Endothelial cell of umbilical vein (primary cell): Measurements from ENCODE around the gene PTBP3. TPM values are rescaled to one million over a fixed set of nuclear protein-coding genes. Genes with fewer than 3 reads are reported as not detected.

ENCODE experiments used
- BruUV-seq: library from RNA; stranded (reverse); fragments of 400-500 nt; replicated peaks from 2 replicates; lab custom pipeline; 2021; lab: Mats Ljungman, UMichigan
- CTCF ChIA-PET: fragments of 300-600, 350-600 bp; sonication (Branson Sonifier 250); formaldehyde crosslinking; loops from one replicate; lab custom pipeline; 2021; ENCODE audit warnings: antibody characterized with exemption, inconsistent platforms; lab: Charles Lee
- POLR2A ChIA-PET: fragments of 300-600, 350-600 bp; sonication (Branson Sonifier 250); formaldehyde crosslinking; loops from one replicate; lab custom pipeline; 2021; ENCODE audit warnings: antibody characterized with exemption, inconsistent platforms; lab: Charles Lee
- DNase-seq: peaks from one replicate; pipeline ENCODE4 v3.0.0-alpha.2; 2011; ENCODE audit warnings: low read depth, low spot score
- FAIRE-seq: peaks from 2 replicates; lab custom pipeline; 2011; peaks lifted over from hg19 to GRCh38; lab: Jason Lieb, UNC
- H2AFZ ChIP-seq: 2 replicates; pipeline ENCODE4 v1.6.0; 2012; ENCODE audit warnings: low read depth, low read length, control low read depth, inconsistent platforms
- H3K27ac ChIP-seq: 2 replicates; pipeline ENCODE4 v1.5.1; 2011; ENCODE audit warnings: low read depth, mild to moderate bottlenecking, control low read depth, low read length, moderate library complexity; ENCODE audit not compliant: insufficient read depth
- H3K27me3 ChIP-seq, 2 experiments: 2 replicates each; pipeline versions ENCODE4 v1.6.0 to v1.6.1; 2011; ENCODE audit warnings: low read length in 2 of 2, mixed read lengths in 1 of 2; ENCODE audit not compliant: control insufficient read depth in 2 of 2, insufficient read depth in 2 of 2
- H3K36me3 ChIP-seq, 2 experiments: 2 replicates in 1 of 2; 3 replicates in 1 of 2; pipeline ENCODE4 v1.5.1; 2011; ENCODE audit warnings: low read length in 2 of 2, mild to moderate bottlenecking in 1 of 2, moderate library complexity in 1 of 2; ENCODE audit not compliant: control insufficient read depth in 2 of 2, insufficient read depth in 2 of 2; ENCODE audit errors: extremely low read depth in 1 of 2
- H3K4me1 ChIP-seq: 3 replicates; pipeline ENCODE4 v1.5.1; 2011; ENCODE audit warnings: mild to moderate bottlenecking, low read length; ENCODE audit not compliant: control insufficient read depth, insufficient read depth; ENCODE audit errors: extremely low read depth
- H3K4me2 ChIP-seq: 2 replicates; pipeline ENCODE4 v1.6.1; 2011; ENCODE audit warnings: low read length, control low read depth, mixed read lengths; ENCODE audit not compliant: insufficient read depth
- H3K4me3 ChIP-seq, 3 experiments: fragments of 200-600 bp in 1 of 3; sonication (generic), shearing (Covaris generic) in 1 of 3; replicated peaks in 1 of 3; 2 replicates each; pipeline ENCODE4 v1.5.1; 2011 to 2016; ENCODE audit warnings: control low read depth in 3 of 3, low read length in 3 of 3, mild to moderate bottlenecking in 2 of 3, inconsistent platforms in 1 of 3, low read depth in 1 of 3, moderate library complexity in 1 of 3; ENCODE audit not compliant: insufficient read depth in 1 of 3
- H3K79me2 ChIP-seq: 2 replicates; pipeline ENCODE4 v1.6.0; 2012; ENCODE audit warnings: low read length, inconsistent platforms; ENCODE audit not compliant: control insufficient read depth, insufficient read depth
- H3K9ac ChIP-seq: replicated peaks from 2 replicates; pipeline ENCODE3; 2011; ENCODE audit warnings: low read length, control low read depth; ENCODE audit not compliant: insufficient read depth; ENCODE audit errors: extremely low read depth
- H3K9me1 ChIP-seq: replicated peaks from 3 replicates; pipeline ENCODE4 v1.6.0; 2011; ENCODE audit warnings: mild to moderate bottlenecking, low read length; ENCODE audit not compliant: control insufficient read depth, insufficient read depth; ENCODE audit errors: extremely low read depth
- H3K9me3 ChIP-seq: replicated peaks from 2 replicates; pipeline ENCODE4 v1.5.1; 2012; ENCODE audit warnings: low read length, inconsistent platforms; ENCODE audit not compliant: control insufficient read depth, insufficient read depth
- H4K20me1 ChIP-seq: replicated peaks from 2 replicates; pipeline ENCODE3; 2011; ENCODE audit warnings: mild to moderate bottlenecking, low read length; ENCODE audit not compliant: control insufficient read depth, insufficient read depth; ENCODE audit errors: extremely low read depth
- CTCF ChIP-seq, 2 donors: IDR thresholded peaks; 1 replicate in 1 of 2; 2 replicates in 1 of 2; pipeline ENCODE4 v1.5.1; 2011; ENCODE audit warnings: low read length in 2 of 2, mild to moderate bottlenecking in 2 of 2, moderate library complexity in 2 of 2, control low read depth in 1 of 2, inconsistent platforms in 1 of 2, low read depth in 1 of 2; ENCODE audit not compliant: insufficient read depth in 1 of 2; ENCODE audit errors: extremely low read depth in 1 of 2
- EZH2 ChIP-seq: IDR thresholded peaks from 2 replicates; pipeline ENCODE4 v1.6.1; 2012; ENCODE audit warnings: borderline replicate concordance, low read depth, mild to moderate bottlenecking, moderate library complexity, low read length, inconsistent platforms; ENCODE audit not compliant: severe bottlenecking
- FOS ChIP-seq: IDR thresholded peaks from 2 replicates; pipeline ENCODE4 v1.6.1; 2011; ENCODE audit warnings: mild to moderate bottlenecking, low read length, moderate library complexity, borderline replicate concordance; ENCODE audit not compliant: insufficient read depth
- GATA2 ChIP-seq: IDR thresholded peaks from 2 replicates; pipeline ENCODE4 v1.7.0; 2011; ENCODE audit warnings: low read depth, mild to moderate bottlenecking, moderate library complexity, mixed read lengths, low read length; ENCODE audit not compliant: insufficient read length, insufficient read depth
- JUN ChIP-seq: IDR thresholded peaks from 2 replicates; pipeline ENCODE4 v1.6.1; 2011; ENCODE audit warnings: borderline replicate concordance, low read depth; ENCODE audit not compliant: insufficient read length, insufficient read depth
- MYC ChIP-seq: IDR thresholded peaks from one replicate; pipeline ENCODE4 v1.6.1; 2011; ENCODE audit warnings: mild to moderate bottlenecking, low read depth, low read length
- POLR2A ChIP-seq: IDR thresholded peaks from 2 replicates; pipeline ENCODE4 v1.6.1; 2012; ENCODE audit warnings: low read depth, mild to moderate bottlenecking, control low read depth, low read length
- POLR2AphosphoS5 ChIP-seq: IDR thresholded peaks from 2 replicates; pipeline ENCODE4 v1.6.1; 2012; ENCODE audit warnings: low read depth, mild to moderate bottlenecking, control low read depth, low read length, moderate library complexity; ENCODE audit not compliant: insufficient read depth
- dilution Hi-C: fragments of 300-500 bp; cut with MboI; formaldehyde crosslinking; loops from one replicate; pipeline ENCODE4 v1.15.0; 2019; ENCODE audit warnings: low sequenced_read_pairs; ENCODE audit not compliant: extremely low pct_ligation_motif_present
- intact Hi-C: fragments of 100-400 bp; cut with micrococcal nuclease; formaldehyde crosslinking; loops from one replicate; pipeline ENCODE4 v1.10.0; 2022
- polyA plus RNA-seq, 4 experiments: library from polyadenylated mRNA; depleted of rRNA in 3 of 4; stranded (reverse) in 3 of 4; unstranded in 1 of 4; fragments of >200 nt; gene quantifications; 2 replicates each; pipeline versions ENCODE4 v1.2.1 to v1.2.3, GENCODE V29; 2011 to 2012; ENCODE audit warnings: missing spikeins in 1 of 4
- total RNA-seq: library from RNA; stranded (reverse); gene quantifications from 2 replicates; pipeline ENCODE4 v1.2.3, GENCODE V29; 2021
- TF ChIP-seq, protein P1 (sequence below): IDR thresholded peaks from 2 replicates; pipeline ENCODE4 v1.6.1; 2011; ENCODE audit not compliant: insufficient read depth, insufficient read length

PTBP3 gene
- total and polyA plus RNA-seq, 2 donors (not counting 3 experiments of a cell fraction or from before 2014, with no cell fraction given) = 42.4 to 75.0 TPM

- CTCF ChIA-PET = interaction anchor here (1.0 kb wide), 1 partner anchor 61 kb away, joined by 3 read pairs; no protein-coding TSS in a partner anchor
- no peak overlapping the region for H3K9ac ChIP-seq
- peaks cover 2% of the 10 kb centered on the region for H4K20me1 ChIP-seq
- intact Hi-C loops = no loop called here
- H3K27me3 ChIP-seq = no peaks in the 10 kb centered on the region
- no peak for TF ChIP-seq JUN
- no peak for TF ChIP-seq POLR2AphosphoS5
- TF ChIP-seq CTCF (IDR thresholded peaks at IDR 0.05; ENCODE audit: extremely low read depth in 1 of 2, insufficient read depth in 1 of 2, low read depth in 1 of 2, low read length in 2 of 2) = no peak
- no peak for TF ChIP-seq GATA2
- no peak for TF ChIP-seq EZH2
- TF ChIP-seq MYC = no peak
- TF ChIP-seq FOS = no peak
- no peak for TF ChIP-seq POLR2A
- TF ChIP-seq, protein P1, sequence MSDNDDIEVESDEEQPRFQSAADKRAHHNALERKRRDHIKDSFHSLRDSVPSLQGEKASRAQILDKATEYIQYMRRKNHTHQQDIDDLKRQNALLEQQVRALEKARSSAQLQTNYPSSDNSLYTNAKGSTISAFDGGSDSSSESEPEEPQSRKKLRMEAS = no peak
- no peak overlapping the region for H3K4me3 ChIP-seq
- peaks cover 21% of the 10 kb centered on the region for H3K79me2 ChIP-seq
- dilution Hi-C loops = no loop called here
- H2AFZ ChIP-seq = no peak overlapping the region
- no peak for DNase-seq
- POLR2A ChIA-PET = no interaction called here
- no peaks in the 10 kb centered on the region for H3K36me3 ChIP-seq
- no peaks in the 10 kb centered on the region for H3K9me3 ChIP-seq
- peaks cover 5% of the 10 kb centered on the region for H3K4me1 ChIP-seq
- no peaks in the 10 kb centered on the region for H3K9me1 ChIP-seq
- FAIRE-seq = no peak
- no TSS peak for BruUV-seq
- no peak overlapping the region for H3K27ac ChIP-seq
- H3K4me2 ChIP-seq = no peak overlapping the region
Measured at GRCh38 chr9:112169368-112169767, 164.1 kb downstream of the PTBP3 start.
